ENCODE results near the gene NPM3.
"Not testable (repeated sequence)": the region's sequence is repeated elsewhere in the genome, so short reads cannot be mapped to it uniquely, and the experiment has no call there.

Gene NPM3

DNA sequence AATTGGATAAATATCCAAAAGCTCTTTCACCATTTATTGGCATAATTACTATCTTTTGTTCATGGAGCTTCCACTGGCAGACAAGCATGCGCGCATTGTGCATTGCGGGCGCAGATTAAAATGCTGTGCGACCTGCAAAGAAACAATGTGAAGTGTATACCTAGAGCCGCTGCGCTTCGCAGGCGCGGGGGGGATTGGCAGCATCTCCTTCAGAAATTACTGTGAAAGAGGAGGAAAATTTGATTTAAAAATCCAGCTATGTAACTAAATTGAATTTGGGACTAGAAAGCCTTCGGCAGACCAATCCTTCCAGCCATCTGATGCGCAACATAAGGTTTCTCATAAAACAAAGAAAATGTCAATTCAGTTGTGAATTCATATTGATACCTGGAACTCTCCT is 10.3 kb upstream of the NPM3 start:
- Histone ChIP-seq H3K9ac (ENCODE audit: low read depth, low read length, poor library complexity, severe bottlenecking) (no peak overlapping the region), H3K9me3 (ENCODE audit: insufficient read depth, low read depth, low read length) (no peaks in the 10 kb centered on the region), H3F3A (ENCODE audit: low read depth) (no peaks in the 10 kb centered on the region), H3K79me2 (ENCODE audit: insufficient read depth, low read length) (peaks cover 15% of the 10 kb centered on the region), H3K9me2 (replicated peaks; ENCODE audit: low read depth, low read length) (no peaks in the 10 kb centered on the region), H3K36me3 (ENCODE audit: insufficient read depth, low read length) (peaks cover 93% of the 10 kb centered on the region), H3K4me1 (ENCODE audit: insufficient read depth, low read length, poor library complexity, severe bottlenecking) (no peaks in the 10 kb centered on the region), H4K20me1 (ENCODE audit: insufficient read depth, low read length, poor library complexity, severe bottlenecking) (peaks cover 33% of the 10 kb centered on the region), H3K4me2 (ENCODE audit: low read depth, low read length, poor library complexity, severe bottlenecking) (no peak overlapping the region), H2AFZ (ENCODE audit: low read length) (no peak overlapping the region), H3K4me3 (ENCODE audit: low read length, poor library complexity, severe bottlenecking) (no peak overlapping the region), H3K27me3 (ENCODE audit: insufficient read depth, low read length, poor library complexity, severe bottlenecking) (no peaks in the 10 kb centered on the region)
- TF ChIP-seq EZH2phosphoT487 (IDR thresholded peaks at IDR 0.05; ENCODE audit: borderline replicate concordance), result no peak
- TF ChIP-seq, protein P1, sequence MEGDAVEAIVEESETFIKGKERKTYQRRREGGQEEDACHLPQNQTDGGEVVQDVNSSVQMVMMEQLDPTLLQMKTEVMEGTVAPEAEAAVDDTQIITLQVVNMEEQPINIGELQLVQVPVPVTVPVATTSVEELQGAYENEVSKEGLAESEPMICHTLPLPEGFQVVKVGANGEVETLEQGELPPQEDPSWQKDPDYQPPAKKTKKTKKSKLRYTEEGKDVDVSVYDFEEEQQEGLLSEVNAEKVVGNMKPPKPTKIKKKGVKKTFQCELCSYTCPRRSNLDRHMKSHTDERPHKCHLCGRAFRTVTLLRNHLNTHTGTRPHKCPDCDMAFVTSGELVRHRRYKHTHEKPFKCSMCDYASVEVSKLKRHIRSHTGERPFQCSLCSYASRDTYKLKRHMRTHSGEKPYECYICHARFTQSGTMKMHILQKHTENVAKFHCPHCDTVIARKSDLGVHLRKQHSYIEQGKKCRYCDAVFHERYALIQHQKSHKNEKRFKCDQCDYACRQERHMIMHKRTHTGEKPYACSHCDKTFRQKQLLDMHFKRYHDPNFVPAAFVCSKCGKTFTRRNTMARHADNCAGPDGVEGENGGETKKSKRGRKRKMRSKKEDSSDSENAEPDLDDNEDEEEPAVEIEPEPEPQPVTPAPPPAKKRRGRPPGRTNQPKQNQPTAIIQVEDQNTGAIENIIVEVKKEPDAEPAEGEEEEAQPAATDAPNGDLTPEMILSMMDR (conservative IDR thresholded peaks at IDR 0.05; ENCODE audit: low read length), result no peak

DNA sequence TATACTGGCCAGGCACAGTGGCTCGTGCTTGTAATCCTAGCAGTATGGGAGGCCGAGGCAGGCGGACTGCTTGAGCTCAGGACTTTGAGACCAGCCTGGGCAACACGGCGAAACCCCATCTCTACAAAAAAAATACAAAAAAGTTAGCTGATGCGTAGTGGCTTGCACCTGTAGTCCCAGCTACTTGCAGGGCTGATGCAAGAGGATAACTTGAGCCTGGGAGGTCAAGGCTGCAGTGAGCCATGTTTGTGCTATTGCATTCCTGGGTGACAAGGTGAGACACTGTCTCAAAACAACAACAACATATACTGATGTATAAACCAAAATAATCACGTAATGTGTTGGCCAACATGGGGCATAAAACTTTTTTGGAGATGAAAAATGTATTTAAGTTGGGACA is 6.4 kb upstream of the NPM3 start:
- Histone ChIP-seq H3K4me2 (ENCODE audit: low read depth, low read length, poor library complexity, severe bottlenecking) (no peak overlapping the region), H3K36me3 (ENCODE audit: insufficient read depth, low read length) (peaks cover 86% of the 10 kb centered on the region), H3F3A (ENCODE audit: low read depth) (no peaks in the 10 kb centered on the region), H3K9me3 (ENCODE audit: insufficient read depth, low read depth, low read length) (no peaks in the 10 kb centered on the region), H3K4me1 (ENCODE audit: insufficient read depth, low read length, poor library complexity, severe bottlenecking) (no peaks in the 10 kb centered on the region), H4K20me1 (ENCODE audit: insufficient read depth, low read length, poor library complexity, severe bottlenecking) (peaks cover 7% of the 10 kb centered on the region), H3K27me3 (ENCODE audit: insufficient read depth, low read length, poor library complexity, severe bottlenecking) (no peaks in the 10 kb centered on the region), H3K4me3 (ENCODE audit: low read length, poor library complexity, severe bottlenecking) (no peak overlapping the region), H2AFZ (ENCODE audit: low read length) (no peak overlapping the region), H3K79me2 (ENCODE audit: insufficient read depth, low read length) (no peaks in the 10 kb centered on the region), H3K9me2 (replicated peaks; ENCODE audit: low read depth, low read length) (no peaks in the 10 kb centered on the region), H3K9ac (ENCODE audit: low read depth, low read length, poor library complexity, severe bottlenecking) (no peak overlapping the region)
- no peak for TF ChIP-seq EZH2phosphoT487 (IDR thresholded peaks at IDR 0.05; ENCODE audit: borderline replicate concordance)
- TF ChIP-seq, protein P1 (conservative IDR thresholded peaks at IDR 0.05; ENCODE audit: low read length), result no peak

DNA sequence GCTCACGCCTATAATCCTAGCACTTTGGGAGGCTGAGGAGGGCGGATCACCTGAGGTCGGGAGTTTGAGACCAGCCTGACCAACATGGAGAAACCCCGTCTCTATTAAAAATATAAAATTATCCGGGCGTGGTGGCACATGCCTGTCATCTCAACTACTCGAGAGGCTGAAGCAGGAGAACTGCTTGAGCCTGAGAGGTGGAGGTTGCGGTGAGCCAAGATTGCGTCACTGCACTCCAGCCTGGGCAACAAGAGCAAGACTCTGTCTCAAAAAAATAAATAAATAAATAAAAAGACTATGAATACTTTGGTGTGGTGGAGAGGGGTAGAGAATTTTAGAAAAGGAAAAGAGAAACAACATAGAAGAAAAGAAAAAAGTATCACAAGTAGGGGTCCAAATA is 6.0 kb upstream of the NPM3 start:
- not testable (repeated sequence) for H2AFZ ChIP-seq (ENCODE audit: low read length); H3K9ac ChIP-seq (ENCODE audit: low read depth, low read length, poor library complexity, severe bottlenecking); H3K4me1 ChIP-seq (ENCODE audit: insufficient read depth, low read length, poor library complexity, severe bottlenecking); H3K79me2 ChIP-seq (ENCODE audit: insufficient read depth, low read length); H3F3A ChIP-seq (ENCODE audit: low read depth); H4K20me1 ChIP-seq (ENCODE audit: insufficient read depth, low read length, poor library complexity, severe bottlenecking); H3K27me3 ChIP-seq (ENCODE audit: insufficient read depth, low read length, poor library complexity, severe bottlenecking); H3K4me3 ChIP-seq (ENCODE audit: low read length, poor library complexity, severe bottlenecking); H3K9me2 ChIP-seq (replicated peaks; ENCODE audit: low read depth, low read length); H3K4me2 ChIP-seq (ENCODE audit: low read depth, low read length, poor library complexity, severe bottlenecking); H3K9me3 ChIP-seq (ENCODE audit: insufficient read depth, low read depth, low read length)
- peaks cover 83% of the 10 kb centered on the region for H3K36me3 ChIP-seq (ENCODE audit: insufficient read depth, low read length)

DNA sequence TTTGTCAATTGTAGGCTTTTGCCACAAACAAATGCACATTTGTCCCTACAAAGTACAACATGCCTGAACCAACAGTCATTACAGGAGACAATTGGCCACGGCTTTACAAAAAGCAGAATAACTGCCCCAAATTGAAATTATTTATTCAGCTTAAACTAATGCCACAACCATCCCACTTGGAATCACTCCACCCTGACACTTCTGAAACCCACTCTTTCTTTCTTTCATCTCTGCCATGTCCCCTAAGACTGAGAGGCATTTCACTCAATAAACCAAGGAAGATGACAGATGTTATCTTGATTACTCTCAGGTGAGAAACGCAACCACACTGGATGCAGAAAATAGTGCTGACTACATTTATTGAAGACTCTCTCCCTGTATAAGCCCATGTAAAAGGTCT is 2.6 kb upstream of the NPM3 start:
- peaks cover 12% of the 10 kb centered on the region for H3K4me1 ChIP-seq (ENCODE audit: insufficient read depth, low read length, poor library complexity, severe bottlenecking)
- no peak overlapping the region for H2AFZ ChIP-seq (ENCODE audit: low read length)
- H4K20me1 ChIP-seq (ENCODE audit: insufficient read depth, low read length, poor library complexity, severe bottlenecking), result peaks cover 2% of the 10 kb centered on the region
- TF ChIP-seq, protein P1 (conservative IDR thresholded peaks at IDR 0.05; ENCODE audit: low read length), result no peak
- TF ChIP-seq EZH2phosphoT487 (IDR thresholded peaks at IDR 0.05; ENCODE audit: borderline replicate concordance), result no peak
- H3K4me3 ChIP-seq (ENCODE audit: low read length, poor library complexity, severe bottlenecking), result no peak overlapping the region
- no peaks in the 10 kb centered on the region for H3K9me3 ChIP-seq (ENCODE audit: insufficient read depth, low read depth, low read length)
- no peaks in the 10 kb centered on the region for H3K27me3 ChIP-seq (ENCODE audit: insufficient read depth, low read length, poor library complexity, severe bottlenecking)
- H3F3A ChIP-seq (ENCODE audit: low read depth), result no peaks in the 10 kb centered on the region
- peaks cover 52% of the 10 kb centered on the region; the same call in 1 of the 2 replicates for H3K36me3 ChIP-seq (ENCODE audit: insufficient read depth, low read length)
- no peak overlapping the region for H3K4me2 ChIP-seq (ENCODE audit: low read depth, low read length, poor library complexity, severe bottlenecking)
- H3K9me2 ChIP-seq (replicated peaks; ENCODE audit: low read depth, low read length), result no peaks in the 10 kb centered on the region
- peaks cover 14% of the 10 kb centered on the region; the same call in 1 of the 2 replicates for H3K79me2 ChIP-seq (ENCODE audit: insufficient read depth, low read length)
- no peak overlapping the region for H3K9ac ChIP-seq (ENCODE audit: low read depth, low read length, poor library complexity, severe bottlenecking)
